A549 treated with RU486 at 1 μM for 4 hours (cell line): ENCODE measurements around the gene ATAD5. TPM values are rescaled to one million over a fixed set of nuclear protein-coding genes. Genes with fewer than 3 reads are reported as not detected.

ENCODE experiments used
- total RNA-seq: library from RNA; stranded (reverse); fragments of 200-300 nt; extraction: Qiagen RNA extraction; gene quantifications from 5 replicates; pipeline ENCODE4 v1.2.3, GENCODE V29; 2022; ENCODE audit warnings: low read depth

The ATAD5 gene
- 1.7 to 5.4 TPM (median 4.8 TPM) in 5 replicates for total RNA-seq

GRCh38 chr17:30831663-30832437 lies at the start of gene ATAD5:
Gene ATAD5, plus strand, starts transcription at chr17:30831966. Its CDS starts 382 bp downstream, at chr17:30832348.

GRCh38 chr17:30824356-30825145 lies 7.2 kb upstream of the ATAD5 start, which contains the start of gene CRLF3:
Gene CRLF3, minus strand, starts transcription at chr17:30824692. Its CDS starts 41 bp downstream, at chr17:30824651.

GRCh38 chr17:30906101-30906911 lies 74.5 kb downstream of the ATAD5 start, which contains the start of gene TEFM:
Gene TEFM, minus strand, starts transcription at chr17:30906238. Its CDS starts 40 bp downstream, at chr17:30906198.

GRCh38 chr17:30921544-30922196 lies 89.9 kb downstream of the ATAD5 start, which contains the start of gene ADAP2:
Gene ADAP2, plus strand, starts transcription at chr17:30921945. Its CDS starts 70 bp downstream, at chr17:30922015.

Other genes starting within 250 kb of the ATAD5 start
- gene CRLF3, start 7.3 kb upstream of the ATAD5 start, total RNA-seq = 10.6 to 18.2 TPM (median 15.7 TPM) in 5 replicates
- 18.0 to 29.8 TPM (median 20.1 TPM) in 5 replicates for gene TEFM, start 74.3 kb downstream of the ATAD5 start, total RNA-seq
- gene ADAP2, start 90.0 kb downstream of the ATAD5 start, total RNA-seq = 2.0 to 3.8 TPM (median 2.8 TPM) in 5 replicates
- gene RNF135, start 139.1 kb downstream of the ATAD5 start, total RNA-seq = 23.2 to 27.5 TPM (median 24.4 TPM) in 5 replicates